Measurements from ENCODE around the gene HSD17B4. TPM values are rescaled to one million over a fixed set of nuclear protein-coding genes. Genes with fewer than 3 reads are reported as not detected.
"Not testable (repeated sequence)": the region's sequence is repeated elsewhere in the genome, so short reads cannot be mapped to it uniquely, and the experiment has no call there.

Gene HSD17B4
- total and polyA plus RNA-seq, 12 donors, result 130 to 325 (median 216) TPM

DNA sequence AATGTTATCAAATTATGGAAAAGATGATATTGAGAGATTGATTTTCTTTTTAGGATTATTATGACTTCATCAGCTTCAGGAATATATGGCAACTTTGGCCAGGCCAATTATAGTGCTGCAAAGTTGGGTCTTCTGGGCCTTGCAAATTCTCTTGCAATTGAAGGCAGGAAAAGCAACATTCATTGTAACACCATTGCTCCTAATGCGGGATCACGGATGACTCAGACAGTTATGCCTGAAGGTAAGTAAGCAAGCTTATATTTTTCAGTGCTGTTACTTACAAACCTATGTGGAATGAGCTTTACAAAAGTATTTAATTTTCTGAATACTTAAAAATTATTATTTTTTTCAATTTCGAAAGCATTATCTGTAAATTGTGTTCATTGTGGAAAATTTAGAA is 26.5 kb downstream of the HSD17B4 start:
- H3K4me3 ChIP-seq, result no peak overlapping the region
- 95 to 97% methylated on average over 3 of the region's 3 CpGs for WGBS, 2 donors
- no peaks in the 10 kb centered on the region for H3K9me3 ChIP-seq
- TF ChIP-seq, protein P1, sequence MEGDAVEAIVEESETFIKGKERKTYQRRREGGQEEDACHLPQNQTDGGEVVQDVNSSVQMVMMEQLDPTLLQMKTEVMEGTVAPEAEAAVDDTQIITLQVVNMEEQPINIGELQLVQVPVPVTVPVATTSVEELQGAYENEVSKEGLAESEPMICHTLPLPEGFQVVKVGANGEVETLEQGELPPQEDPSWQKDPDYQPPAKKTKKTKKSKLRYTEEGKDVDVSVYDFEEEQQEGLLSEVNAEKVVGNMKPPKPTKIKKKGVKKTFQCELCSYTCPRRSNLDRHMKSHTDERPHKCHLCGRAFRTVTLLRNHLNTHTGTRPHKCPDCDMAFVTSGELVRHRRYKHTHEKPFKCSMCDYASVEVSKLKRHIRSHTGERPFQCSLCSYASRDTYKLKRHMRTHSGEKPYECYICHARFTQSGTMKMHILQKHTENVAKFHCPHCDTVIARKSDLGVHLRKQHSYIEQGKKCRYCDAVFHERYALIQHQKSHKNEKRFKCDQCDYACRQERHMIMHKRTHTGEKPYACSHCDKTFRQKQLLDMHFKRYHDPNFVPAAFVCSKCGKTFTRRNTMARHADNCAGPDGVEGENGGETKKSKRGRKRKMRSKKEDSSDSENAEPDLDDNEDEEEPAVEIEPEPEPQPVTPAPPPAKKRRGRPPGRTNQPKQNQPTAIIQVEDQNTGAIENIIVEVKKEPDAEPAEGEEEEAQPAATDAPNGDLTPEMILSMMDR (IDR thresholded peaks at IDR 0.05), result no peak
- DNase-seq, result no peak
- no peaks in the 10 kb centered on the region for H3K4me1 ChIP-seq
- no peak overlapping the region for H3K27ac ChIP-seq
- intact Hi-C loops (cut with DNase I), result no loop called here
- no peaks in the 10 kb centered on the region for H3K27me3 ChIP-seq
- peaks cover 0 to 96% (median 40%) of the 10 kb centered on the region in 9 donors for H3K36me3 ChIP-seq
- ATAC-seq, result no peak

DNA sequence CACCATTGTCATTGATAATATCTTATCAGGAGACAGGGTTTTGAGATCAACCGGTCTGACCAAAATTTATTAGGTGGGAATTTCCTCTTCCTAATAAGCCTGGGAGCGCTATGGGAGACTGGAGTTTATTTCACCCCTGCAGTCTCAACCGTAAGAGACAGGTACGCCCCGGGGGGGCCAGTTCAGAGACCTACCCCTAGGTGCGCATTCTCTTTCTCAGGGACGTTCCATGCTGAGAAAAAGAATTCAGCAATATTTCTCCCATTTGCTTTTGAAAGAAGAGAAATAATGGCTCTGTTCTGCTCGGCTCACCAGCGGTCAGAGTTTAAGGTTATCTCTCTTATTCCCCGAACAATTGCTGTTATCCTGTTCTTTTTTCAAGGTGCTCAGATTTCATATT is 28.3 kb downstream of the HSD17B4 start:
- H3K4me1 ChIP-seq; ATAC-seq; intact Hi-C loops (cut with DNase I); H3K27me3 ChIP-seq; H3K4me3 ChIP-seq; DNase-seq; H3K27ac ChIP-seq; H3K9me3 ChIP-seq: not testable (repeated sequence)
- WGBS, 2 donors, result 75 to 85% methylated on average over 10 of the region's 10 CpGs
- peaks cover 0 to 96% (median 32%) of the 10 kb centered on the region in 9 donors for H3K36me3 ChIP-seq

DNA sequence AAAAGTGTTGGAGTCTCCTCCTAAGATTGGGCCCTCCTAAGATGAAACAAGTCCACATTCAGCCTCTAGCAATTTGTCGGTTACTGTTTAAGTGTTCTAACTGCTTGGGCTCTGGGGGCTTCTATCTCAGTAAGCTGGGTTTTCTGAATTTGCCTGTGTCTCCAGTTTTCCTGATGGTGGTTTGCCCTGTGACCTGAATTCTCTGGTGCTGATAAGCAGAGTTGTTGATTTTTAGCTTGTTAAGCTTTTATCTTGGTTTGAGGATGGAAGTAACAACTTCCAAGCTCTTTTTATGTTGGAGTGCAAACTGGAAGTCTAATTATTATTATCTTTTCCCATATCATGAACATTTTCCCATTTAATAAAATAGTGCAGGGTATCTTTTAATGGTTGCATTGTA is 30.9 kb downstream of the HSD17B4 start:
- H3K36me3 ChIP-seq, result peaks cover 0 to 94% (median 21%) of the 10 kb centered on the region in 9 donors
- no peak for ATAC-seq
- no peak for DNase-seq
- intact Hi-C loops (cut with DNase I), result no loop called here
- TF ChIP-seq, protein P1 (IDR thresholded peaks at IDR 0.05), result no peak
- H3K27ac ChIP-seq, result no peak overlapping the region
- H3K4me3 ChIP-seq, result no peak overlapping the region
- no peaks in the 10 kb centered on the region for H3K27me3 ChIP-seq
- H3K4me1 ChIP-seq, result peaks cover 0 to 3% (median 0%) of the 10 kb centered on the region in 9 donors
- WGBS, 2 donors, result 75 to 85% methylated on average over 1 of the region's 1 CpG
- no peaks in the 10 kb centered on the region for H3K9me3 ChIP-seq

DNA sequence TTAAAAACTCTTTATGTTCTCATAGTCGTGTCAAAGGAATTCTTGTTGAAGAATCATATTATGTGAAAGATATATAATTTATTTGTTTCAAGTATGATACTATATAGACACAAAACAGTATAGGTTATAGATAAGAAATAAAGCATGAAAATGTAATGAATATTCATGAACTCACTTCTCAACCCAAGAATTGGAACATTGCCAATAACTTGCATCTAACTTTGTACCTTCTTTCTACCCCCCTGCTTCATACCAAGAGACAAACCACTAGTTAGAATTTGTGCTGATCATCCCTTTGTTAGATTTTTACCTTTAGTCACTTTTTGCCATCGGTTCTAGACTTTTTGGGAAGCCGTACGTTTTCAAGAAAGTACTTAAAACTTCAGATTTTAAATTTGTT is 32.6 kb downstream of the HSD17B4 start:
- H3K27me3 ChIP-seq, result no peaks in the 10 kb centered on the region
- H3K4me1 ChIP-seq, result peaks cover 0 to 3% (median 0%) of the 10 kb centered on the region in 9 donors
- no peak for ATAC-seq
- DNase-seq, result no peak
- H3K4me3 ChIP-seq, result no peak overlapping the region
- WGBS, 2 donors, result 96 to 99% methylated on average over 4 of the region's 4 CpGs
- H3K36me3 ChIP-seq, result peaks cover 0 to 94% (median 8%) of the 10 kb centered on the region in 9 donors
- intact Hi-C loops (cut with DNase I), result no loop called here
- TF ChIP-seq, protein P1 (IDR thresholded peaks at IDR 0.05), result no peak
- H3K9me3 ChIP-seq, result no peaks in the 10 kb centered on the region
- H3K27ac ChIP-seq, result no peak overlapping the region

DNA sequence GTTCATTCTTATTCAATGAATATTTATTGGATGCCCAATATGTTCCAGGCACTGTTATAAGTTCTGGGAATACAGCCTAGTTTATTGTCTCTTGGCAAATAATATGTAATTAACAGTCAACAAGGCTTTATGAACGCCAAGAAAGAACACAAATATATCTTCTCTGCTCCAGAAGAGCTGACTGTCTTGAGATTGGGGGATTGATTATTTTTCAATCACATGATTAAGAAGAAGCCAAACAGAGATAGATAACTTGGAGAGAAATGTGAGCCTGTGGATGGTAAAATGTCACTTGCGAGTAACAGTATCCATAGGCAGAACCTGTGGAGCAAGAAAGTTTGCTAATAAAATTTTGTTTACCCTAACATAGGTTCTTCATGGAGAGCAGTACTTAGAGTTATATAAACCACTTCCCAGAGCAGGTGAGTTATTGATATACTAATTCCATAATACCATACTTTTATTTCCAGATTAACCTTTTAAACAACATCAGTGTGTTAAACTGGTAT is 49.4 kb downstream of the HSD17B4 start:
- peaks cover 0 to 29% (median 16%) of the 10 kb centered on the region in 11 donors for H3K9me3 ChIP-seq
- no peak overlapping the region for H3K27ac ChIP-seq
- 96% methylated on average over 2 of the region's 2 CpGs for whole genome bisulfite sequencing, 2 donors
- ATAC-seq, result no peak
- intact Hi-C loops (cut with DNase I), result no loop called here
- TF ChIP-seq, protein P1 (IDR thresholded peaks at IDR 0.05), result no peak
- no peak for DNase-seq
- H3K36me3 ChIP-seq, result peaks cover 0 to 91% (median 18%) of the 10 kb centered on the region in 9 donors
- H3K4me3 ChIP-seq, result no peak overlapping the region
- peaks cover 0 to 5% (median 0%) of the 10 kb centered on the region in 9 donors for H3K4me1 ChIP-seq
- no peaks in the 10 kb centered on the region for H3K27me3 ChIP-seq

DNA sequence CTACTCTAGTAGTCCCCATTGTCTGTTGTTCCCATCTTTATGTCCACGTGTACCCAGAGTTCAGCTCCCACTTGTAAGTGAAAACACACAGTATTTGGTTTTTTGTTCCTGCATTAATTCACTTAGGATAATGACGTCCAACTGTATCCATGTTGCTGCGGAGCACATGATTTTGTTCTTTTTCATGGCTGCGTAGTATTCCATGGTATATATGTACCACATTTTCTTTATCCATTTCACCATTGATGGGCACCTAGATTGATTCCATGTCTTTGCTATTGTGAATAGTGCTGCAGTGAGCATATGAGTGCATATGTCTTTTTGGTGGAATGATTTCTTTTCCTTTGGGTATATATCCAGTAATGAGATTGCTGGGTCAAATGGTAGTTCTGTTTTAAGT is 51.6 kb downstream of the HSD17B4 start:
- H3K27ac ChIP-seq; H3K27me3 ChIP-seq; intact Hi-C loops (cut with DNase I); H3K4me1 ChIP-seq; ATAC-seq; DNase-seq; H3K4me3 ChIP-seq: not testable (repeated sequence)
- 86 to 89% methylated on average over 4 of the region's 4 CpGs for WGBS, 2 donors
- Histone ChIP-seq H3K36me3 (peaks cover 0 to 91% (median 10%) of the 10 kb centered on the region in 9 donors), H3K9me3 (peaks cover 0 to 29% (median 16%) of the 10 kb centered on the region in 11 donors)

Measured in heart right ventricle (tissue), 16 donors.